Neural cell (in vitro differentiated cells): ENCODE data around the gene STON2. TPM values are rescaled to one million over a fixed set of nuclear protein-coding genes. Genes with fewer than 3 reads are reported as not detected.

ENCODE experiments used
- H2AFZ ChIP-seq: fragments of 200-600, 300-800 bp; sonication (generic), shearing (Covaris generic); 2 replicates; pipeline ENCODE4 v1.6.0; 2014; ENCODE audit warnings: low read depth, mild to moderate bottlenecking, antibody characterized with exemption, low read length, moderate library complexity
- H3F3A ChIP-seq: fragments of 200-600 bp; shearing (Covaris generic); 2 replicates; pipeline ENCODE4 v1.6.1; 2016; ENCODE audit warnings: mild to moderate bottlenecking, moderate library complexity, mixed read lengths, antibody characterized with exemption, low read length; ENCODE audit not compliant: insufficient read depth, poor library complexity, severe bottlenecking
- H3K27ac ChIP-seq: fragments of 200-600, 300-800 bp; sonication (generic), shearing (Covaris generic); 2 replicates; pipeline ENCODE4 v1.5.1; 2014; ENCODE audit warnings: mild to moderate bottlenecking, low read length, moderate library complexity
- H3K27me3 ChIP-seq: fragments of 300-800, 200-600 bp; sonication (generic), shearing (Covaris generic); 2 replicates; pipeline ENCODE4 v1.6.0; 2014; ENCODE audit warnings: mild to moderate bottlenecking, low read depth, low read length, moderate library complexity; ENCODE audit not compliant: insufficient read depth
- H3K36me3 ChIP-seq: fragments of 300-800, 200-600 bp; sonication (generic), shearing (Covaris generic); 2 replicates; pipeline ENCODE4 v1.5.1; 2014; ENCODE audit warnings: mild to moderate bottlenecking, antibody characterized with exemption, low read length, moderate library complexity; ENCODE audit not compliant: insufficient read depth
- H3K4me2 ChIP-seq: fragments of 300-800, 200-600 bp; sonication (generic), shearing (Covaris generic); 2 replicates; pipeline ENCODE4 v1.6.0; 2014; ENCODE audit warnings: mild to moderate bottlenecking, low read length
- H3K4me3 ChIP-seq: fragments of 300-800, 200-600 bp; sonication (generic), shearing (Covaris generic); 2 replicates; pipeline ENCODE4 v1.5.1; 2014; ENCODE audit warnings: mild to moderate bottlenecking, low read length, moderate library complexity
- H3K79me2 ChIP-seq: fragments of 200-600 bp; shearing (Covaris generic); replicated peaks from 2 replicates; pipeline ENCODE4 v1.6.0; 2014; ENCODE audit warnings: mild to moderate bottlenecking, low read length, moderate library complexity; ENCODE audit not compliant: insufficient read depth
- H3K9ac ChIP-seq: fragments of 300-800, 200-600 bp; sonication (generic), shearing (Covaris generic); 2 replicates; pipeline ENCODE4 v1.6.1; 2016; ENCODE audit warnings: mild to moderate bottlenecking, low read length, mixed read lengths
- H3K9me2 ChIP-seq: fragments of 200-600 bp; shearing (Covaris generic); 2 replicates; pipeline ENCODE4 v1.6.1; 2016; ENCODE audit warnings: mild to moderate bottlenecking, low read length, mixed read lengths; ENCODE audit not compliant: insufficient read depth
- H3K9me3 ChIP-seq: fragments of 200-600, 300-800 bp; sonication (generic), shearing (Covaris generic); 2 replicates; pipeline ENCODE4 v1.6.1; 2016; ENCODE audit warnings: mild to moderate bottlenecking, mixed run types, low read length, moderate library complexity, mixed read lengths
- H4K20me1 ChIP-seq: fragments of 200-600 bp; shearing (Covaris generic); 2 replicates; pipeline ENCODE4 v1.6.1; 2016; ENCODE audit warnings: mild to moderate bottlenecking, mixed run types; ENCODE audit not compliant: insufficient read depth
- CTCF ChIP-seq: fragments of 450-650 bp; IDR thresholded peaks from 2 replicates; pipeline ENCODE4 v1.5.1; 2014; ENCODE audit warnings: antibody characterized with exemption, mild to moderate bottlenecking, moderate library complexity; ENCODE audit not compliant: poor library complexity, severe bottlenecking
- EP300 ChIP-seq: fragments of 450-650 bp; conservative IDR thresholded peaks from 2 replicates; pipeline ENCODE4 v1.6.1; 2014; ENCODE audit warnings: antibody characterized with exemption, mild to moderate bottlenecking, moderate library complexity; ENCODE audit not compliant: poor library complexity, severe bottlenecking
- EZH2 ChIP-seq: fragments of 200-600, 300-800 bp; shearing (Covaris generic), sonication (generic); IDR thresholded peaks from 2 replicates; pipeline ENCODE4 v1.6.1; 2014; ENCODE audit warnings: antibody characterized with exemption, low read length, borderline replicate concordance, mild to moderate bottlenecking; ENCODE audit not compliant: insufficient read depth, poor library complexity, severe bottlenecking
- MXI1 ChIP-seq: fragments of 450-650 bp; conservative IDR thresholded peaks from 2 replicates; pipeline ENCODE4 v1.6.1; 2014; ENCODE audit warnings: antibody characterized with exemption, mild to moderate bottlenecking; ENCODE audit not compliant: poor library complexity, severe bottlenecking
- POLR2AphosphoS5 ChIP-seq: IDR thresholded peaks from 2 replicates; pipeline ENCODE4 v1.6.1; 2012
- RAD21 ChIP-seq: fragments of 450-650 bp; conservative IDR thresholded peaks from 2 replicates; pipeline ENCODE4 v1.6.1; 2014; ENCODE audit warnings: antibody characterized with exemption, mild to moderate bottlenecking, moderate library complexity
- REST ChIP-seq: IDR thresholded peaks from 2 replicates; pipeline ENCODE4 v1.6.1; 2012; ENCODE audit warnings: borderline replicate concordance
- SMC3 ChIP-seq: fragments of 450-650 bp; conservative IDR thresholded peaks from 2 replicates; pipeline ENCODE4 v1.6.1; 2014; ENCODE audit warnings: antibody characterized with exemption, mild to moderate bottlenecking, moderate library complexity; ENCODE audit not compliant: poor library complexity
- TAF1 ChIP-seq: IDR thresholded peaks from 2 replicates; pipeline ENCODE4 v1.6.1; 2012; ENCODE audit warnings: low read depth
- polyA plus RNA-seq: library from polyadenylated mRNA; depleted of rRNA; stranded (reverse); fragments of >200 nt; gene quantifications from 2 replicates; pipeline ENCODE4 v1.2.3, GENCODE V29; 2014

Gene STON2
- polyA plus RNA-seq, 1 donor from 2014 or later, result 11.3 TPM

GRCh38 chr14:81326451-81326850 is 73.7 kb downstream of the STON2 start (continued):
- no peak for TF ChIP-seq EZH2
- TF ChIP-seq SMC3, result no peak
- TF ChIP-seq EP300, result no peak

GRCh38 chr14:81324011-81324410 is 76.1 kb downstream of the STON2 start:
- Histone ChIP-seq H3K9me2 (no peaks in the 10 kb centered on the region), H3K9ac (no peak overlapping the region), H3K4me3 (no peak overlapping the region), H3K79me2 (no peaks in the 10 kb centered on the region), H4K20me1 (no peaks in the 10 kb centered on the region), H3F3A (no peaks in the 10 kb centered on the region), H2AFZ (no peak overlapping the region), H3K27ac (no peak overlapping the region), H3K27me3 (no peaks in the 10 kb centered on the region), H3K4me2 (no peak overlapping the region), H3K36me3 (no peaks in the 10 kb centered on the region), H3K9me3 (no peaks in the 10 kb centered on the region)
- TF ChIP-seq REST (no peak), EZH2 (no peak), EP300 (no peak), TAF1 (no peak), CTCF (no peak), SMC3 (no peak), POLR2AphosphoS5 (no peak), MXI1 (no peak), RAD21 (no peak)

- Histone ChIP-seq H3K9ac (no peak overlapping the region), H3K4me3 (no peak overlapping the region), H2AFZ (no peak overlapping the region)
Observed at GRCh38 chr14:81323093-81323492, 77.0 kb downstream of the STON2 start.

More at GRCh38 chr14:81323093-81323492, 77.0 kb downstream of the STON2 start:
- H4K20me1 ChIP-seq, result no peaks in the 10 kb centered on the region
- no peaks in the 10 kb centered on the region for H3K36me3 ChIP-seq
- no peaks in the 10 kb centered on the region for H3K9me3 ChIP-seq
- H3K9me2 ChIP-seq, result no peaks in the 10 kb centered on the region
- H3K4me2 ChIP-seq, result no peak overlapping the region
- no peaks in the 10 kb centered on the region for H3K27me3 ChIP-seq
- no peak overlapping the region for H3K27ac ChIP-seq
- no peaks in the 10 kb centered on the region for H3F3A ChIP-seq
- TF ChIP-seq RAD21 (no peak), CTCF (no peak), EZH2 (no peak)
- no peaks in the 10 kb centered on the region for H3K79me2 ChIP-seq
